ENCODE measurements around the gene BST2. TPM values are rescaled to one million over a fixed set of nuclear protein-coding genes. Genes with fewer than 3 reads are reported as not detected.

Gene BST2
- total RNA-seq, 2 donors from 2014 or later: 50.8 to 147 TPM

GRCh38 chr19:17357078-17357666 lies 48.3 kb downstream of the BST2 start:
- Histone ChIP-seq H3K36me3 (ENCODE audit: control insufficient read depth, insufficient read depth, low read length) (no peaks in the 10 kb centered on the region), H3K4me3 (ENCODE audit: low read length) (no peak overlapping the region), H3K27me3 (ENCODE audit: control insufficient read depth, insufficient read depth, low read length, poor library complexity, severe bottlenecking) (no peaks in the 10 kb centered on the region), H3K9ac (ENCODE audit: extremely low read depth, low read length, poor library complexity, severe bottlenecking) (no peak overlapping the region), H3K9me3 (ENCODE audit: control insufficient read depth, low read length) (no peaks in the 10 kb centered on the region), H3K27ac (ENCODE audit: low read depth, low read length) (no peak overlapping the region), H3K4me1 (ENCODE audit: control insufficient read depth, insufficient read depth, low read length) (no peaks in the 10 kb centered on the region)
- Mint-ChIP-seq H3K27me3 (ENCODE audit: insufficient read depth) (peaks cover 2% of the 10 kb centered on the region), H3K9me3 (no peaks in the 10 kb centered on the region), H3K36me3 (ENCODE audit: low read depth) (no peaks in the 10 kb centered on the region), H3K27ac (no peak overlapping the region), H3K4me3 (no peak overlapping the region), H3K4me1 (no peaks in the 10 kb centered on the region)
- no peak for DNase-seq
- WGBS, 2 experiments (ENCODE audit: insufficient coverage in 1 of 2, insufficient read length in 1 of 2): 92 to 93% methylated on average over 4 to 7 of the region's 7 CpGs
- TF ChIP-seq CTCF (conservative IDR thresholded peaks at IDR 0.05): no peak

GRCh38 chr19:17353386-17353785 lies 52.0 kb downstream of the BST2 start:
- Mint-ChIP-seq H3K9me3 (no peaks in the 10 kb centered on the region), H3K36me3 (ENCODE audit: low read depth) (no peaks in the 10 kb centered on the region), H3K4me1 (peaks cover 3% of the 10 kb centered on the region), H3K4me3 (no peak overlapping the region), H3K27me3 (ENCODE audit: insufficient read depth) (no peaks in the 10 kb centered on the region), H3K27ac (no peak overlapping the region)
- Histone ChIP-seq H3K4me1 (ENCODE audit: control insufficient read depth, insufficient read depth, low read length) (no peaks in the 10 kb centered on the region), H3K4me3 (ENCODE audit: low read length) (no peak overlapping the region), H3K9ac (ENCODE audit: extremely low read depth, low read length, poor library complexity, severe bottlenecking) (no peak overlapping the region), H3K27me3 (ENCODE audit: control insufficient read depth, insufficient read depth, low read length, poor library complexity, severe bottlenecking) (no peaks in the 10 kb centered on the region), H3K36me3 (ENCODE audit: control insufficient read depth, insufficient read depth, low read length) (no peaks in the 10 kb centered on the region), H3K27ac (ENCODE audit: low read depth, low read length) (no peak overlapping the region), H3K9me3 (ENCODE audit: control insufficient read depth, low read length) (no peaks in the 10 kb centered on the region)
- 83 to 88% methylated on average over 7 to 8 of the region's 8 CpGs for WGBS, 2 experiments (ENCODE audit: insufficient coverage in 1 of 2, insufficient read length in 1 of 2)
- DNase-seq: no peak
- TF ChIP-seq CTCF (conservative IDR thresholded peaks at IDR 0.05): no peak

Other genes with a start within 250 kb of the BST2 start
- gene USE1, start 190.3 kb downstream of the BST2 start, total RNA-seq: 10 to 100 TPM; 17.4 to 18.4 TPM
- gene OCEL1, start 179.4 kb downstream of the BST2 start, total RNA-seq: 10 to 100 TPM; 23.1 to 29.1 TPM
- gene NR2F6, start 159.7 kb downstream of the BST2 start, total RNA-seq: 100 to 1,000 TPM; 103 to 107 TPM
- 1 to 10 TPM; 3.8 to 6.2 TPM for gene USHBP1, start 140.9 kb downstream of the BST2 start, total RNA-seq
- 100 to 1,000 TPM; 136 to 151 TPM for gene BABAM1, start 138.2 kb downstream of the BST2 start, total RNA-seq
- 1 to 10 TPM; 4.6 to 9.9 TPM for gene ANKLE1, start 123.7 kb downstream of the BST2 start, total RNA-seq
- 10 to 100 TPM; 11.6 to 21.1 TPM for gene ABHD8, start 102.2 kb downstream of the BST2 start, total RNA-seq
- gene MRPL34, start 99.8 kb downstream of the BST2 start, total RNA-seq: 10 to 100 TPM; 58.1 to 62.2 TPM
- gene DDA1, start 96.1 kb downstream of the BST2 start, total RNA-seq: 10 to 100 TPM; 36.9 to 42.3 TPM
- 10 to 100 TPM; 27.5 to 29.5 TPM for gene ANO8, start 70.8 kb downstream of the BST2 start, total RNA-seq
- gene GTPBP3, start 68.1 kb downstream of the BST2 start, total RNA-seq: 10 to 100 TPM; 48.7 to 55.7 TPM
- under 1 TPM in 1 of 2 donors, not detected in 1; 0.44 TPM for gene PLVAP, start 28.3 kb downstream of the BST2 start, total RNA-seq
- 1 to 10 TPM; 2.0 to 3.4 TPM for gene CCDC194, start 11.4 kb downstream of the BST2 start, total RNA-seq
- 10 to 100 TPM; 63.1 to 64.8 TPM for gene MVB12A, start 14.4 kb upstream of the BST2 start, total RNA-seq
- gene TMEM221, start 43.0 kb upstream of the BST2 start, total RNA-seq: 1 to 10 TPM; 3.5 to 4.8 TPM
- not detected for gene NXNL1, start 55.3 kb upstream of the BST2 start, total RNA-seq
- 10 to 100 TPM; 11.8 to 16.9 TPM for gene SLC27A1, start 64.9 kb upstream of the BST2 start, total RNA-seq
- gene PGLS, start 106.0 kb upstream of the BST2 start, total RNA-seq: 100 to 1,000 TPM; 121 to 132 TPM
- 10 to 100 TPM; 61.2 to 68.3 TPM for gene COLGALT1, start 150.0 kb upstream of the BST2 start, total RNA-seq

Data from endodermal cell (in vitro differentiated cells).